ENCODE results near the gene FGFBP1. TPM values are rescaled to one million over a fixed set of nuclear protein-coding genes. Genes with fewer than 3 reads are reported as not detected.

The FGFBP1 gene
- total and polyA plus RNA-seq, 5 donors, result 0.25 TPM; not detected in 4

DNA sequence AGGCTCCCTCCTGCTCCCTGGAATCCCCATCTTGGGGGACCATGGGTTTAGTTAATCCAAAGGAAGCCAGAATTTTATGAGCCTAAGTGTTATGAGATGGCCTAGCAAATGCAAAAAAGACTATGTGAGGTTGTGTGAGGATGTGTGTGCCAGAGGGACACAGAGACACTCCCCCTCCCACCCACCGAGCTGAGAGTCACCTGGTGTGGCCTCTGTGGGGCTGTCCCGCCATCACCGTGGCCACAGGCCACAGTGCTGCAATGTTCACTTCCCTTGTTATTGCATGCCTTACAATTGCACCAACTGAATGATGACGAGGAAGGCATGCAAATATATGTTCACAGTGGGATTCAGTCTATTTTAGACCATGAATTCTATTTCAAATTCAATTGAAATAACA, 25.0 kb upstream of the FGFBP1 start:
- intact Hi-C loops (cut with DNase I), result loop anchor here in 2 of 4 donors (5.0 kb wide), 2 partner anchors 34 to 39 kb away; no protein-coding TSS in a partner anchor
- Histone ChIP-seq H3K4me1 (ENCODE audit: control insufficient read depth, insufficient read depth, low read length) (no peaks in the 10 kb centered on the region), H3K27me3 (ENCODE audit: control insufficient read depth, insufficient read depth) (no peaks in the 10 kb centered on the region), H3K4me3 (ENCODE audit: low read length) (no peak overlapping the region), H3K27ac (ENCODE audit: low read length) (no peak overlapping the region), H3K9me3 (ENCODE audit: control insufficient read depth, low read length) (no peaks in the 10 kb centered on the region)
- ATAC-seq, result peak; percentile 24 to 25
- DNase-seq, result no peak
- 55% methylated on average over 4 of the region's 4 CpGs for WGBS

DNA sequence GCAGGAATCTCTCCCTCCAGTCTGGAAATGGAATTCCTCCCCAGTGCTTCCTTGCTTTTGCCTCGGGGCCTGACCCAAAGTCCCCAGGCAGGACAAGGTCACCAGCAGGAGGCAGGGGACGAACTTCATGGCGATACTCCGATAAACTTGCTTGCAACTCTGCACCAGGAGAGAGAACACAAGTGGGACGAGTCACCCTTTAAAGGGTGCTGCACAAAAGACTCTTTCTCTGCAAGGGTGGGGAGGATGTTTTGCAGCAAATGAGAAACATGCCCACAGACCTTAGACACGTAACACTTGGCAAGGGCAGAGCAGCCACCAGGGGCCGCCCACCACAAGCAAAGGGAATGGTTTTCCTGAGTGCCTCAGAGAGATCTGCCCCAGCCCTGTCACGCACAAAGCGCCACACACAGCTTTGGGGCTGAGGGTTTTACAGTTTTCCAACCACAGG, 24.5 kb upstream of the FGFBP1 start, which contains the start of gene FGFBP2:
Gene FGFBP2, minus strand, starts transcription at position 175 of the 451 bp plus-strand sequence. Its CDS starts 46 bp downstream, at position 129.
- no peaks in the 10 kb centered on the region for H3K9me3 ChIP-seq (ENCODE audit: control insufficient read depth, low read length)
- ATAC-seq (peak; percentile 81 to 88), DNase-seq (peak; percentile 50 to 89 (median 80))
- H3K27ac ChIP-seq (ENCODE audit: low read length), result no peak within 1 kb of the TSS
- H3K27me3 ChIP-seq (ENCODE audit: control insufficient read depth, insufficient read depth), result no peaks in the 10 kb centered on the region
- no peaks in the 10 kb centered on the region for H3K4me1 ChIP-seq (ENCODE audit: control insufficient read depth, insufficient read depth, low read length)
- 33% methylated on average over 9 of the region's 9 CpGs for WGBS
- intact Hi-C loops (cut with DNase I), result loop anchor here in 2 of 4 donors (5.0 kb wide), 2 partner anchors 34 to 39 kb away; no protein-coding TSS in a partner anchor
- H3K4me3 ChIP-seq (ENCODE audit: low read length), result no peak within 1 kb of the TSS

DNA sequence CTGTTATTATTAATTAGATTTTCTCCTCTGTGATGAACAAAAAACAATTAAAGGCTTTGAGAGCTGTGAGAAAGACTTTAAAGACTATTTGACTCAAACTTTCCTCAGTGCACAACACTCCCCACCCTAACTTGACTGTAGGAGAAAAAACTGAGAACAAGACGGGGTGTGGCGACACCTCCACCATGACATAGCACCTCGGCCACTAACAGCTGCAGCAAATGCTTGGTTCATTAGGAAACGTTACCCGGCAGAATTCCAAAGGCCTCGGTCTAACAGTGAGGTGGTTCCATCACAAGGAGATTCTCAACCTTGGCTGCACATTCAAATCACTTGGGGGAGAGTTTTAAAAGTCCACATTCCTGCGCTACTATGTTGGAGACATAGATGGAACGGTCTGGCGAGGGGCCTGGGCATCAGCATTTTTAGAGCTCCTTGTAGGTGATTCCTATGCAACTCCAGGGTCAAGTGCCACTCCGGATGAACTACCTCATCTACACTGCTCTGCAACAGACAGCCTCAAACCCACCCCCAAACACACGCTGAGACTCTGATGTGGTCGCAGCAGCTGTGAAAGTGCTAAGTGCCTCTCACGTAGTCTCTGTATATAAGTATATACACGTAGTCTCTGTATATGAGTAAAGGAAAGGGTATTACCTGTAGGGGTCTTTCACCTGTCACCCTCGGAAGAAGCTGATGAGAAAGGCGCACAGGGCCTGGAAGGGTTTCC, 23.4 kb upstream of the FGFBP1 start:
- ATAC-seq, result peak; percentile 14 to 16

DNA sequence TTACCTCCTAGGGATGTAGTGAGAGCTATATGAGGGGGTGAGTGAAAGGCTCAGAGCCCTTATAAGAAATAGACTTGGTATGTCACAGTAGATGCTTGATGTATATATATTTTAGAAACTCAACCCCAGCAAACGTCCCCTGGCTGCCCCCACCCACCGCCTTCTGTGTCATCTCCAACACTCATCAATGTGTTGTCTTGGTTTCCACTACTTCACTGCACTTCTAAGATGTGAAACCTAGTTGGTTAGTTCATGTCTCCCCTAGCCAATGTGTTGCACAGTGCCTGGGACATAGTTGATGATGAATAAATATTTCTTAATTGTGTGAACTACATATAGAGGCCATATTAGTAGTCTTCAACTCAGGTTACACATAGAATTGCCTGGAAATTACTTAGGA, 20.0 kb upstream of the FGFBP1 start:
- Histone ChIP-seq H3K27me3 (ENCODE audit: control insufficient read depth, insufficient read depth) (no peaks in the 10 kb centered on the region), H3K27ac (ENCODE audit: low read length) (no peak overlapping the region), H3K4me1 (ENCODE audit: control insufficient read depth, insufficient read depth, low read length) (no peaks in the 10 kb centered on the region), H3K9me3 (ENCODE audit: control insufficient read depth, low read length) (no peaks in the 10 kb centered on the region), H3K4me3 (ENCODE audit: low read length) (no peak overlapping the region)
- intact Hi-C loops (cut with DNase I), result loop anchor here in 3 of 4 donors (5.0 to 10.0 kb wide), 5 partner anchors 74 to 484 kb away; no protein-coding TSS in a partner anchor
- WGBS, result 92% methylated on average over 2 of the region's 2 CpGs
- DNase-seq (no peak), ATAC-seq (no peak)

More for the DNA sequence above, 23.4 kb upstream of the FGFBP1 start:
- no peak for DNase-seq
- Histone ChIP-seq H3K9me3 (ENCODE audit: control insufficient read depth, low read length) (no peaks in the 10 kb centered on the region), H3K27me3 (ENCODE audit: control insufficient read depth, insufficient read depth) (no peaks in the 10 kb centered on the region), H3K4me1 (ENCODE audit: control insufficient read depth, insufficient read depth, low read length) (no peaks in the 10 kb centered on the region), H3K27ac (ENCODE audit: low read length) (no peak overlapping the region), H3K4me3 (ENCODE audit: low read length) (no peak overlapping the region)
- intact Hi-C loops (cut with DNase I), result loop anchor here in 2 of 4 donors (5.0 kb wide), 2 partner anchors 35 to 40 kb away; no protein-coding TSS in a partner anchor
- WGBS, result 80% methylated on average over 16 of the region's 16 CpGs

DNA sequence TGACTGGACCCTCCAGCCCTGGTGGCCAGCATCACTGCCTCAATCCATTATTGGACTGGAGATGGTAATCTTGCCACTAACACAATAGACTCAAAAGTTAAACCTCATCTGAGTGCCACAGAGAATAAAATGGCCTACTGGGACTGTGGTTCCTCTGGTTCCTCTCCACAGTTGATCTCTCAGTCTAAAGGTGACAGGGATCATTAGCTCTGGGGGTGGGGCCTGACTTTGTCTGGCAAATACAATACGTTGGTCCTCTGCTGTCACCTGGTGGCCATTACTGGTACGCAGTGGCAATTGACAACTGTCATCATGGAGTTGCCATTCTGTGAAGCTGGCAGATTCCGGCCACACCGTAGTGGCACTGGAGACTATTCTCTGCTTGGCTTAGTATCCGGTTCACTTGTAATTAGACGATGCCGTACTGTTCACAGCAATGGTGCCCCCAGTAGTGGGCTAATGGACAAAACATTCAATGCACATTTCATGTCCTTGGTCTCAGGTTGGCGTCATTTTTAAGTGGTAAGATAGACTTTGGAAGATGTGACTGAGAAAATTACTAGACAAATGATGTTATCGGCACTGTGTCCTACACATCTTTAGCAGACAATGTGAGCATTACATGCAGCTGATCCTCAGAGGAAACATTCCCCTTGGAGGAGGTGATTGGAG, 17.8 kb upstream of the FGFBP1 start:
- WGBS, result 47% methylated on average over 9 of the region's 9 CpGs
- Histone ChIP-seq H3K27me3 (ENCODE audit: control insufficient read depth, insufficient read depth) (no peaks in the 10 kb centered on the region), H3K9me3 (ENCODE audit: control insufficient read depth, low read length) (no peaks in the 10 kb centered on the region), H3K4me3 (ENCODE audit: low read length) (no peak overlapping the region), H3K4me1 (ENCODE audit: control insufficient read depth, insufficient read depth, low read length) (no peaks in the 10 kb centered on the region), H3K27ac (ENCODE audit: low read length) (no peak overlapping the region)
- DNase-seq, result peak; percentile 81 to 92 (median 82)
- ATAC-seq, result peak; percentile 90 to 91
- intact Hi-C loops (cut with DNase I), result loop anchor here (2.0 to 10.0 kb wide), 7 partner anchors 72 to 482 kb away; no protein-coding TSS in a partner anchor

DNA sequence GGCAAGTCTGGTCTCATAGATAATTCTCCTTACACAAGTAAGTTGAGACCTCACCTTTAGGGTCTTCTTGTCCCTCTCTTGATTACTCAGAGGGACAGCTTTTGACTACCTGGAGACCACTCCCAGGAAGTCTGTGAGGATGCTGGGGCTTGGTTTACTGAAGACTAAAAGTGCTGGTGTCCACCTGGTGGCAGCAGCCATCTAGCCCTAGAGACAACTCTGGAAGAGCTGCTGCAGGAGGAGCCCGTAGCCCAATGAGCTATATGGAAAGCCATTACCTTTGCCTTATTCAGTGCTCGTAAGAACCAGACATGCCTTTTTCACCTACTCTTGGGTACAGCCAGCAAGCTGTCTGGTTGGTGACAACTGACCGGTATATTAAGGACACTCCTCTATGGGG, 17.1 kb upstream of the FGFBP1 start:
- no peak overlapping the region for H3K4me3 ChIP-seq (ENCODE audit: low read length)
- DNase-seq (no peak), ATAC-seq (peak; percentile 11 to 21)
- H3K9me3 ChIP-seq (ENCODE audit: control insufficient read depth, low read length), result no peaks in the 10 kb centered on the region
- WGBS, result 85% methylated on average over 3 of the region's 3 CpGs
- intact Hi-C loops (cut with DNase I), result loop anchor here (2.0 to 10.0 kb wide), 7 partner anchors 71 to 481 kb away; no protein-coding TSS in a partner anchor
- H3K27ac ChIP-seq (ENCODE audit: low read length), result no peak overlapping the region
- no peaks in the 10 kb centered on the region for H3K4me1 ChIP-seq (ENCODE audit: control insufficient read depth, insufficient read depth, low read length)
- H3K27me3 ChIP-seq (ENCODE audit: control insufficient read depth, insufficient read depth), result no peaks in the 10 kb centered on the region

DNA sequence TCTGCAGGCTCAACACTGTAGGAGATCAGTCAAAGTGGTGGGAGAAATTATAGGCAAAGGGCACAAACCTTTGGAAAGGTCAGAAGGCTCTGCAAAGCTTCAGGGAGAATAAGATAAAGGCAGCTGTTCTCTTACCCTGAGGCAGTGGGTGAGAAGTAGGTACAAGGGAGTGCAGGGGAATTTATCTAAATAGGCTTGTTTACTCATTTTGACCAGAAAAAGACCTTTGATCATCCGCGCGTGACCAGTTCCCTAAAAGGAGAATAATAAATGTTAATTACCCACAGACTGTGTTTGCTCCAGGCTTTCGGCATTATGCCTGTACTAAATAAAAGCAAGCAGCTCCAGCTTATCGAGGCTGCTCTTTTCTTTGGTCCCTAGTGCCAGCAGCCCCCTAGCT, 15.1 kb upstream of the FGFBP1 start:
- Histone ChIP-seq H3K27ac (ENCODE audit: low read length) (no peak overlapping the region), H3K27me3 (ENCODE audit: control insufficient read depth, insufficient read depth) (no peaks in the 10 kb centered on the region), H3K4me1 (ENCODE audit: control insufficient read depth, insufficient read depth, low read length) (no peaks in the 10 kb centered on the region), H3K9me3 (ENCODE audit: control insufficient read depth, low read length) (no peaks in the 10 kb centered on the region), H3K4me3 (ENCODE audit: low read length) (no peak overlapping the region)
- DNase-seq (no peak), ATAC-seq (no peak)
- intact Hi-C loops (cut with DNase I), result loop anchor here in 3 of 4 donors (10.0 kb wide), 3 partner anchors 69 to 479 kb away; no protein-coding TSS in a partner anchor
- 95% methylated on average over 5 of the region's 5 CpGs for WGBS

DNA sequence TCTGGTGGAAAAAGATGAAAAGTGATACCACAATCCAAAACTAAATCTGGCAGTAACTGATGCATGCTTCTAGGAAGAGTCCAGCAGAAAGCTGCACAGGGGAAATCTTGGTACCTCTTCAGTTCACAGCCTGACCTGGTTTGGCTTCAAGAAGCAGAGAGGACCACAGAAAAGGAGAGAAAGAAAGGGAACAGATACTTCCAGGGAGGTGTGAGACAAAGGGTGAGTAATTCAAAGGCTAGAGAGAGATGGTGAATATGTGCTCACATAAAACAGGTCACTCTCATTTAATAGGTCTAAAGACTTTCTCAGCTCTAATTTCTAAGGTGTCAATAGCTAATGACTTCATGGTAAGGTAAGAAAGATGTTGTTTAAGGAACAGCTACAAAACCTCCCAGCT, 13.2 kb upstream of the FGFBP1 start:
- intact Hi-C loops (cut with DNase I), result loop anchor here in 3 of 4 donors (10.0 kb wide), 3 partner anchors 67 to 477 kb away; no protein-coding TSS in a partner anchor
- H3K4me3 ChIP-seq (ENCODE audit: low read length), result no peak overlapping the region
- ATAC-seq (no peak), DNase-seq (no peak)
- H3K4me1 ChIP-seq (ENCODE audit: control insufficient read depth, insufficient read depth, low read length), result no peaks in the 10 kb centered on the region
- no peaks in the 10 kb centered on the region for H3K9me3 ChIP-seq (ENCODE audit: control insufficient read depth, low read length)
- no peak overlapping the region for H3K27ac ChIP-seq (ENCODE audit: low read length)
- no peaks in the 10 kb centered on the region for H3K27me3 ChIP-seq (ENCODE audit: control insufficient read depth, insufficient read depth)

DNA sequence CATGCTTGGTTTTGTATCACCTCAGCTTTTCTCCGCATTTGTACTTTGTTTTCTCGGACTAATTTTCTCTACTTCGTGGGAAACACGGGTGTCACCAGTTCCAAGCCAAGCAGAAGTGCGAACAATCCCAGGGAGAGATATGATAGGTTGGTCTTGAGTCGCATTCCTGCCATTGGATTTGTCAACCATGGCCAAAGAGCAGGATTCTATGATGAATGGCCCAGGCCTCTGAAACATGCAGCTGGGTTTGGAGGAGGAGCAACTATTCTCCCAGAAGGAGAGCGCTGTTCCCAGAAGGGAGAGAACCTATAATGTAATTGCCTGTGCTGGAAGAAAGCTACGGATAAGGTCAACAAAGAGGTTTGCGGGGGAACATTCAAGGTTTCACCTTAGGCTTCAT, 10.3 kb upstream of the FGFBP1 start:
- DNase-seq (no peak), ATAC-seq (no peak)
- 87% methylated on average over 9 of the region's 9 CpGs for WGBS
- Histone ChIP-seq H3K27ac (ENCODE audit: low read length) (no peak overlapping the region), H3K4me3 (ENCODE audit: low read length) (no peak overlapping the region), H3K4me1 (ENCODE audit: control insufficient read depth, insufficient read depth, low read length) (no peaks in the 10 kb centered on the region), H3K27me3 (ENCODE audit: control insufficient read depth, insufficient read depth) (no peaks in the 10 kb centered on the region), H3K9me3 (ENCODE audit: control insufficient read depth, low read length) (no peaks in the 10 kb centered on the region)
- intact Hi-C loops (cut with DNase I), result no loop called here

DNA sequence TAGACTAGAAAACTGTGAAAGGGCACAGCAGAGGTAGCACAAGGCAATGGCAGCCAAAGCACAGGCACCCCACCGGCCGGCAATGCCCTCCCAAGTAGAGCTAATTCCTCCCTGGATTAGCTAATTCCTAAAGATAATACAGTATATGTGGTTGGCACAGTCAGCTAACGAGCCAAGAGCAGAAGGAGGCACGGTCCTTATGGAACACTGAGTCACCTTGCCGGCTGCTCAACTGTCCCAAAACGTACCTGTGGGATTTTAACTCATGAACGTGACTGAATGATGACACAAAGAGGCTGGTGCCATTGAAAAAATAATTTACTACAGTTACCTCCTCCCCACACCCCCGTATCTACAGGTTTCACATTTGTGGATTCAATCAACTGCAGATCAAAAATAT, 9.1 kb upstream of the FGFBP1 start:
- intact Hi-C loops (cut with DNase I), result no loop called here
- DNase-seq (no peak), ATAC-seq (no peak)
- H3K4me1 ChIP-seq (ENCODE audit: control insufficient read depth, insufficient read depth, low read length), result no peaks in the 10 kb centered on the region
- no peaks in the 10 kb centered on the region for H3K27me3 ChIP-seq (ENCODE audit: control insufficient read depth, insufficient read depth)
- H3K9me3 ChIP-seq (ENCODE audit: control insufficient read depth, low read length), result no peaks in the 10 kb centered on the region
- no peak overlapping the region for H3K4me3 ChIP-seq (ENCODE audit: low read length)
- WGBS, result 88% methylated on average over 8 of the region's 8 CpGs
- H3K27ac ChIP-seq (ENCODE audit: low read length), result no peak overlapping the region

DNA sequence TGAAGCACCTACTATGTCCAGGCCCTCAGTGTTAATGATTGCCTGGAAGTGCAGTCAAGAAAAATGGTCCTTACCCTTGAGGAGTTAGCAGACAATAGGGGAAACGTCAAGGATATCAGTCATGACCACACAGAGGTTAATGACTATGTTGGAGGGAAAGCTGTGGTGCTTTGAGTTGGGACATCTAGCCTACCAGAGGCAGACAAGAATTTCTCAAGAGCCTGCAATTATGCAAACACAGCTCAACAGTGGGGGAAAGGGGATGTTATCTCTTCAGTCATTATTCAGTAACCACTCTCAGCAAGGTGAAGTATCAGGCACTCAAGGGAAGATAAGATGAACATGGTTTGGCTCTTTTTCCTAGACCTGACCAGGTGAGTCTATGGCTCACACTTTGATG, 7.0 kb upstream of the FGFBP1 start:
- Histone ChIP-seq H3K9me3 (ENCODE audit: control insufficient read depth, low read length) (no peaks in the 10 kb centered on the region), H3K4me1 (ENCODE audit: control insufficient read depth, insufficient read depth, low read length) (no peaks in the 10 kb centered on the region), H3K4me3 (ENCODE audit: low read length) (no peak overlapping the region), H3K27ac (ENCODE audit: low read length) (no peak overlapping the region), H3K27me3 (ENCODE audit: control insufficient read depth, insufficient read depth) (no peaks in the 10 kb centered on the region)
- WGBS, result 47% methylated on average over 1 of the region's 1 CpG
- intact Hi-C loops (cut with DNase I), result no loop called here
- ATAC-seq, result no peak
- no peak for DNase-seq
